Stromal cell of bone marrow (primary cell): ENCODE measurements around the gene FAM117B.
"Not testable (repeated sequence)": the region's sequence is repeated elsewhere in the genome, so short reads cannot be mapped to it uniquely, and the experiment has no call there.

Source experiments
- DNase-seq: peaks from one replicate; pipeline ENCODE4 v3.0.0-alpha.2; 2012; ENCODE audit warnings: low read depth

The FAM117B gene

GRCh38 chr2:202760848-202761247, 126.1 kb downstream of the FAM117B start:
- no peak for DNase-seq

GRCh38 chr2:202762556-202762955, 127.8 kb downstream of the FAM117B start:
- no peak for DNase-seq

GRCh38 chr2:202763916-202764315, 129.1 kb downstream of the FAM117B start:
- DNase-seq, result no peak

DNA sequence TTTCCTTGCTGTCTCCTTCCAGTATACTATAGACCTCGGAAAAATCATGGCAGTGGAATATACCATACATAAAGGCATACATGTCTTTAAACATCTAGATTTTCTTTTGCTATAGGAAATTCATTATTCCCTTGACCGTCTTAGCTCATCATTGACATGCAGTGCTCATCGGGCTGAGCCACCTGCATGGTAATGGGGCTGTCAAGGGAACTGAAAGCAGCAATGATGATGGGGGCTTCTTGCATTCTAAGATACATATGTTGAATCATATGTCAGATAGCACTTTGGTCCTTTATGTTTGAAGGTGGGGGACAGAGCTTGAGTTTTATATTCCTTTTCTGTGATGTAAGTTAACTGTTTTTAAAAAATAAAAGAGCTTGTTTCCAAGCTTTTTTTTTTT, 130.2 kb downstream of the FAM117B start:
- no peak for DNase-seq

DNA sequence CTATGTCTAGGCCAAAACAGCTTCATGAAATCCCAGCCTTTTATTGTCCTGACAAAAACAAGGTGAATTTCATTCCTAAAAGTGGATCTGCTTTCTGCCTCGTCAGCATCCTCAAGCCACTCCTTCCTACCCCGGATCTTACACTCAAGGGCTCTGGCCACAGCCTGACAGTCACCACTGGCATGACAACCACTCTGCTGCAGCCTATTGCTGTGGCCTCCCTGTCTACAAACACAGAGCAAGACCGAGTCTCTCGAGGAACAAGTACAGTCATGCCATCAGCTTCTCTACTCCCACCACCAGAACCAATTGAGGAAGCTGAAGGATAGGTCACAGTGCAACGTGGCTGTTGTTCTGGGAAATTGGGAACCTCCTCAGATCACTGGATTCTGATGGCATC, 130.7 kb downstream of the FAM117B start:
- DNase-seq, result no peak

GRCh38 chr2:202768273-202768672, 133.5 kb downstream of the FAM117B start:
- DNase-seq, result no peak

GRCh38 chr2:202769201-202769600, 134.4 kb downstream of the FAM117B start:
- no peak for DNase-seq

GRCh38 chr2:202771336-202771735, 136.6 kb downstream of the FAM117B start:
- no peak for DNase-seq

GRCh38 chr2:202771741-202772460, 137.1 kb downstream of the FAM117B start:
- no peak for DNase-seq

GRCh38 chr2:202773301-202773973, 138.7 kb downstream of the FAM117B start:
- DNase-seq, result no peak

DNA sequence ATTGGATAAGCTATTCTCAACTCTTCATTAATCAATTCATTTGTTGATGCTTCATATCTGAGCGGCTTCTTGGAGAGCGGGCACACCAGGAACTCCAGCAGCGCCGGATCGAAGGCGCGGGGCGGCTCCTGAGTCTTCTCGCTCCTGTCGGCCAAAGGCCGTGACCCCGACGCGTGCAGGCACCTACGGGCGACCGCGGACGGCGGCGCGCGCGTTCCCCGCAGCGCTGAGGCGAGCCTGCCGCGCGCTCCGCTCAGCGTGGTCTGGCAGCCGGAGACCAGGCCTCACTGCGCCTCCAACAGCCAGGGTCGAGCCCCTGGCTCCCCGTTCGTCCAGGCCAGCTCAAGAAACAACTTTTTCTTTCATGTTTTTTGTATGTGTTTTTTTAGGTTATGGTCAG, 139.3 kb downstream of the FAM117B start:
- no peak for DNase-seq

- no peak for DNase-seq
Observed at GRCh38 chr2:202778217-202778616, 143.4 kb downstream of the FAM117B start.

DNA sequence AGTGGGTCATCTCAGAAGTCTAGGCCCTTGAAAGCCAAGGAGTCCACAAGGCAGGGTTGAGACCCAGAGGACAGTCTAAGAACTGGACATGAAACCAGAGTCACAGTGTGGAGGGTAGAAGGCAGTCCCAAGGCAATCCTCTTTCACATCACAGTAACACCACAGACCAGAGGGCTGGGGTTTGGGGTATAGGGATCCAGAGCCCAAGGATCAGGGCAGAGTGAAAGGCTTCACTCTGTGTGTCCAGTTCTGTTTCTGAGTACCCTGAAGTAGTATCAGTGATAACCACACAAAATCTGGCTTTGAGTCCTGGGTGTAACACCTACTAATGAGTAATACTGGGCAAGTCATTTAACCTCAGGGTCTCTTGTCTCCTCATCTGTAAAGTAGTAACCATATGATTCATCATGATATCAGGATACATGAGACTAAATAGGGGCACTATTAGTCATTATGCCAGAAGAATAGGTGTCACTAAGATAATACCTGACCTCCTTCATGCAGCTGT, 145.8 kb downstream of the FAM117B start:
- DNase-seq, result peak; percentile 16

- no peak for DNase-seq
Observed at GRCh38 chr2:202782940-202783558, 148.3 kb downstream of the FAM117B start.

DNA sequence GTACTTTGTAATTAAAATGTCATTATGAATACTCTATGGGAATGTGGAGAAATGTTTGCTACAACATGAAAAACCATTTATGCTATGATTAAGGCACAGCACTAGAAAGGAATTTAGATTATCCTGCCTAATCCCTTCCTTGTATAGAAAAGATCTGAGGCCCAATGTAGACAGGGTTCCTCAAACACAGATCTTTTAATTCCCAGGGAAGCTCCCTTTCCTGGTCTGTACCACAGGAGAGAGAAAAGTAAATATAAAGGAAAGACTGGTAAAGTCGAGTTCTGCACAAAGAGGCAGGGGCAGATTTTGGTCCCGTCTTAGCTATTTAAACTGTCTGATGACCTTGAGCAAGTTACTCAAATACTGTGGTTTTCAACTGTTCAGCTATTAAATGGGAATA, 152.1 kb downstream of the FAM117B start:
- DNase-seq, result no peak

DNA sequence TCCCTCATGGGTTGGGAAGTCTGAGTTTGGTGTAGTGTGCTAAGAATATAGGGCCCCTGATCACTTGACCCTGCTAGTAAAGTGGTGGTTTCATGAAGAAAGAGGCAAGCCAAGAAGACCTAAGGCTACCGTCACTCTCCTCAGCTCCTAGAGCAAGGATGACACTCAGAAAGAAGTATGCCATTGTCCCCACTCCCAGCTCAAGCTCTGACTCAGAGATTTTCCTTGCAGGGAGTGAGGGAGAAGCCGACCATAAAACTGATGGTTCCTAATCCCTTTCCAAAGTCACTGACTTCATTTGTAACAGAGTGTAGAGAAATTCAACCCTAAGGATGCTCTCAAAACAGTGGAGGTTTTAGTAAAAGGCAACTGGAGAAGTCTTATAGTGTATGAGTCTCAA, 155.9 kb downstream of the FAM117B start:
- DNase-seq, result no peak

GRCh38 chr2:202797944-202798343, 163.2 kb downstream of the FAM117B start:
- DNase-seq, result no peak

- not testable (repeated sequence) for DNase-seq
Observed at GRCh38 chr2:202805911-202806310, 171.1 kb downstream of the FAM117B start.

GRCh38 chr2:202807431-202808138, 172.8 kb downstream of the FAM117B start:
- peak; percentile 81 for DNase-seq

- no peak for DNase-seq
Observed at GRCh38 chr2:202808754-202809153, 174.0 kb downstream of the FAM117B start.

DNA sequence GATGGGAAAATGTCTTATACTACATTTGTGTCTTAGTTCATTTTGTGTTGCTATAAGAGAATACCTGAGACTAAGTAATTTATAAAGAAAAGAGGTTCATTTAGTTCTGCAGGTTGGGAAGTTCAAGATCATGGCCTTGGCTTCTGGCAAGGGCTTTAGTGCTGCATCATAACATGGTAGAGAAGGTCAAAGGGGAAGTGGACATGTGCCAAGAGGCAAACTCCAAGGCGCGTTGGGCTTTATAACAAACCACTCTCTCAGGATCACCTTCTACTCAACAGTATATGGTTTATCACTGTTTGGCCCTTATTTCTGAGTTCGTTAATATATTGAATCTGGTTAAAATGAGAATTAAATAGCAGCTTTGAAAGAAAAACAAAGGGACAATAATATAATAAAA, 178.6 kb downstream of the FAM117B start:
- no peak for DNase-seq

DNA sequence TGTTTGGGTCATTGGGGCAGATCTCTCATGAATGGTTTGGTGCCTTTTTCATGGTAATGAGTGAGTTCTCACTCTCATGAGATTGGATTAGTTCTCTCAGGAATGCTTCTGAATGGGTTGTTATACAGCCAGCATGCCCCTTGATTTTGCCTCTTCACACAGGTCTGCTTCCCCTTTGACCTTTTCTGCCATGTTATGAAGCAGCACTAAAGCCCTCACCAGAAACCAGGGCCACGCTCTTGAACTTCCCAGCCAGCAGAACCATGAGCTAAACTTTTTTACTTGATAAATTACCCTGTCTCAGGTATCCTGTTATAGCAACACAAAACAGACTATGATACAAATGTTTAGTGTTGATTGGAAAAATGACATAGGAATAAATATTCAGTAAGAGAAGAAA, 179.5 kb downstream of the FAM117B start:
- DNase-seq, result no peak
